ENCODE results near the gene MRGPRD.

The MRGPRD gene

GRCh38 chr11:68960294-68961071 lies 20.3 kb downstream of the MRGPRD start:
- Histone ChIP-seq H3K9me2 (replicated peaks; ENCODE audit: low read depth, low read length) (no peaks in the 10 kb centered on the region), H2AFZ (ENCODE audit: low read length) (no peak overlapping the region), H4K20me1 (ENCODE audit: insufficient read depth, low read length, poor library complexity, severe bottlenecking) (no peaks in the 10 kb centered on the region), H3K27me3 (ENCODE audit: insufficient read depth, low read length, poor library complexity, severe bottlenecking) (no peaks in the 10 kb centered on the region), H3K36me3 (ENCODE audit: insufficient read depth, low read length) (no peaks in the 10 kb centered on the region), H3K4me3 (ENCODE audit: low read length, poor library complexity, severe bottlenecking) (no peak overlapping the region), H3K9ac (ENCODE audit: low read depth, low read length, poor library complexity, severe bottlenecking) (no peak overlapping the region), H3F3A (ENCODE audit: low read depth) (no peaks in the 10 kb centered on the region), H3K4me2 (ENCODE audit: low read depth, low read length, poor library complexity, severe bottlenecking) (no peak overlapping the region), H3K4me1 (ENCODE audit: insufficient read depth, low read length, poor library complexity, severe bottlenecking) (no peaks in the 10 kb centered on the region), H3K9me3 (ENCODE audit: insufficient read depth, low read depth, low read length) (no peaks in the 10 kb centered on the region), H3K79me2 (ENCODE audit: insufficient read depth, low read length) (no peaks in the 10 kb centered on the region)
- TF ChIP-seq EZH2phosphoT487 (IDR thresholded peaks at IDR 0.05; ENCODE audit: borderline replicate concordance), result no peak
- TF ChIP-seq CTCF (conservative IDR thresholded peaks at IDR 0.05; ENCODE audit: low read length), result no peak

- H3K79me2 ChIP-seq (ENCODE audit: insufficient read depth, low read length), result no peaks in the 10 kb centered on the region
- no peaks in the 10 kb centered on the region for H3K9me3 ChIP-seq (ENCODE audit: insufficient read depth, low read depth, low read length)
- no peak overlapping the region for H3K4me3 ChIP-seq (ENCODE audit: low read length, poor library complexity, severe bottlenecking)
- H3K9me2 ChIP-seq (replicated peaks; ENCODE audit: low read depth, low read length), result no peaks in the 10 kb centered on the region
- H3K9ac ChIP-seq (ENCODE audit: low read depth, low read length, poor library complexity, severe bottlenecking), result no peak overlapping the region
- no peaks in the 10 kb centered on the region for H4K20me1 ChIP-seq (ENCODE audit: insufficient read depth, low read length, poor library complexity, severe bottlenecking)
- TF ChIP-seq CTCF (conservative IDR thresholded peaks at IDR 0.05; ENCODE audit: low read length) (no peak), EZH2phosphoT487 (IDR thresholded peaks at IDR 0.05; ENCODE audit: borderline replicate concordance) (no peak)
- H3K4me2 ChIP-seq (ENCODE audit: low read depth, low read length, poor library complexity, severe bottlenecking), result no peak overlapping the region
- no peaks in the 10 kb centered on the region for H3K4me1 ChIP-seq (ENCODE audit: insufficient read depth, low read length, poor library complexity, severe bottlenecking)
- no peak overlapping the region for H2AFZ ChIP-seq (ENCODE audit: low read length)
- no peaks in the 10 kb centered on the region for H3F3A ChIP-seq (ENCODE audit: low read depth)
- H3K36me3 ChIP-seq (ENCODE audit: insufficient read depth, low read length), result no peaks in the 10 kb centered on the region
- H3K27me3 ChIP-seq (ENCODE audit: insufficient read depth, low read length, poor library complexity, severe bottlenecking), result no peaks in the 10 kb centered on the region
These were observed 21.1 kb downstream of the MRGPRD start for GRCh38 chr11:68959465-68960293.

- no peak overlapping the region for H3K9ac ChIP-seq (ENCODE audit: low read depth, low read length, poor library complexity, severe bottlenecking)
- H3K27me3 ChIP-seq (ENCODE audit: insufficient read depth, low read length, poor library complexity, severe bottlenecking), result no peaks in the 10 kb centered on the region
- H3K36me3 ChIP-seq (ENCODE audit: insufficient read depth, low read length), result no peaks in the 10 kb centered on the region
- no peak overlapping the region for H2AFZ ChIP-seq (ENCODE audit: low read length)
- no peaks in the 10 kb centered on the region for H4K20me1 ChIP-seq (ENCODE audit: insufficient read depth, low read length, poor library complexity, severe bottlenecking)
- H3K79me2 ChIP-seq (ENCODE audit: insufficient read depth, low read length), result no peaks in the 10 kb centered on the region
- no peaks in the 10 kb centered on the region for H3F3A ChIP-seq (ENCODE audit: low read depth)
- H3K4me1 ChIP-seq (ENCODE audit: insufficient read depth, low read length, poor library complexity, severe bottlenecking), result no peaks in the 10 kb centered on the region
- H3K4me2 ChIP-seq (ENCODE audit: low read depth, low read length, poor library complexity, severe bottlenecking), result no peak overlapping the region
- no peak overlapping the region for H3K4me3 ChIP-seq (ENCODE audit: low read length, poor library complexity, severe bottlenecking)
- TF ChIP-seq EZH2phosphoT487 (IDR thresholded peaks at IDR 0.05; ENCODE audit: borderline replicate concordance), result no peak
- H3K9me3 ChIP-seq (ENCODE audit: insufficient read depth, low read depth, low read length), result no peaks in the 10 kb centered on the region
- no peaks in the 10 kb centered on the region for H3K9me2 ChIP-seq (replicated peaks; ENCODE audit: low read depth, low read length)
These were observed 22.6 kb downstream of the MRGPRD start for GRCh38 chr11:68958211-68958610.

All from Loucy (cell line).